Measurements from ENCODE around the gene MYO1A.
"Not testable (repeated sequence)": the region's sequence is repeated elsewhere in the genome, so short reads cannot be mapped to it uniquely, and the experiment has no call there.

MYO1A gene

GRCh38 chr12:57039016-57039798 is 10.7 kb downstream of the MYO1A start:
- peaks cover 4% of the 10 kb centered on the region for H3K36me3 ChIP-seq (ENCODE audit: control insufficient read depth, insufficient read depth, low read length)
- H3K4me3 ChIP-seq (ENCODE audit: low read length) = no peak overlapping the region
- no peak overlapping the region for H3K9ac ChIP-seq (ENCODE audit: low read length)
- no peaks in the 10 kb centered on the region for H3K9me3 ChIP-seq (ENCODE audit: control insufficient read depth, low read length)
- H3K4me1 ChIP-seq (ENCODE audit: control insufficient read depth, insufficient read depth, low read length) = no peaks in the 10 kb centered on the region
- no peaks in the 10 kb centered on the region for H3K27me3 ChIP-seq (ENCODE audit: control insufficient read depth, insufficient read depth, low read length)

DNA sequence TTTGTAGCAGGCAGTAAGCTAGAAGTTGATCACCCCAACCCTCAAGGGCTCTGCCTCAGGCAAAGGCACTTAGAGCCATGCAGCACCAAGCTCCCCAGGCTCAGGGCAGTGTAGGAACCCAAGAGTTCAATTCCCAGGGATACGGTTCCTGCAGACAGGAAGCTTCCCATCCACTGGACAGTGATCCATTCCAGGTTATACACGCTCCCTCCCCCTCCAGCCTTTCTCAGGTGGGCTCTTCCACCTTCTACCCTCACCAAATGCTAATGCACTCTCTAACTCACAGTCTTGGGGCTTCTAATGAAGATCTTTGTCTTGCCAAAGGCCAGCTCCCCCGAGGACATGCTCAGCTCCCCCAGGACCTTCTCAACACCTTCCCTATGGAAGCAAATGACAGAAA is 12.7 kb downstream of the MYO1A start:
- Histone ChIP-seq H3K27me3 (ENCODE audit: control insufficient read depth, insufficient read depth, low read length) (no peaks in the 10 kb centered on the region), H3K4me3 (ENCODE audit: low read length) (no peak overlapping the region), H3K9ac (ENCODE audit: low read length) (no peak overlapping the region), H3K4me1 (ENCODE audit: control insufficient read depth, insufficient read depth, low read length) (no peaks in the 10 kb centered on the region), H3K36me3 (ENCODE audit: control insufficient read depth, insufficient read depth, low read length) (peaks cover 4% of the 10 kb centered on the region), H3K9me3 (ENCODE audit: control insufficient read depth, low read length) (no peaks in the 10 kb centered on the region)

- no peak overlapping the region for H3K9ac ChIP-seq (ENCODE audit: low read length)
- no peaks in the 10 kb centered on the region for H3K4me1 ChIP-seq (ENCODE audit: control insufficient read depth, insufficient read depth, low read length)
- H3K36me3 ChIP-seq (ENCODE audit: control insufficient read depth, insufficient read depth, low read length) = peaks cover 4% of the 10 kb centered on the region
Measured at GRCh38 chr12:57033431-57033830, 16.5 kb downstream of the MYO1A start.

DNA sequence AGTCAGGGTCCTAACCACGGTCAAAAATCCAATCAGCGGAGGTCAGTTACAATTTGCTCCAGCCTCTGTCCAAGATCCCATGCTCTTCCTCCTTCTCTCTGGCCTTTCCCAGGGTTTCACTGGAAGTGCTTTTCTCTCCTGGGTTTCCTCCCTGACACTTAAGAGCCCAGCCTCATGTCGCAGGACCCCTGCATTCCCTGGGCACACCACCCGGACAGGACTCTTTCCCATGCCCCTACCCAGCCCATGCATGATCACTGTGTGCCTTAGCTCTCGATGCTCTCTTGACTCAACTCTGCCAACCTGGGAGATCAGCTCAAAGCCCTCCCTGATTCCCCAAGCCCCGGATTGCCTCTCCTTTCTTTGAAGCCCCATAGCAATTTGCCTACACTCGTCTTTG is 18.1 kb downstream of the MYO1A start:
- H3K9ac ChIP-seq (ENCODE audit: low read length) = no peak overlapping the region
- no peak overlapping the region for H3K4me3 ChIP-seq (ENCODE audit: low read length)
- no peaks in the 10 kb centered on the region for H3K27me3 ChIP-seq (ENCODE audit: control insufficient read depth, insufficient read depth, low read length)
- no peaks in the 10 kb centered on the region for H3K36me3 ChIP-seq (ENCODE audit: control insufficient read depth, insufficient read depth, low read length)
- no peaks in the 10 kb centered on the region for H3K9me3 ChIP-seq (ENCODE audit: control insufficient read depth, low read length)
- H3K4me1 ChIP-seq (ENCODE audit: control insufficient read depth, insufficient read depth, low read length) = no peaks in the 10 kb centered on the region

More at GRCh38 chr12:57033431-57033830, 16.5 kb downstream of the MYO1A start:
- no peak overlapping the region for H3K4me3 ChIP-seq (ENCODE audit: low read length)
- no peaks in the 10 kb centered on the region for H3K27me3 ChIP-seq (ENCODE audit: control insufficient read depth, insufficient read depth, low read length)
- H3K9me3 ChIP-seq (ENCODE audit: control insufficient read depth, low read length) = no peaks in the 10 kb centered on the region

DNA sequence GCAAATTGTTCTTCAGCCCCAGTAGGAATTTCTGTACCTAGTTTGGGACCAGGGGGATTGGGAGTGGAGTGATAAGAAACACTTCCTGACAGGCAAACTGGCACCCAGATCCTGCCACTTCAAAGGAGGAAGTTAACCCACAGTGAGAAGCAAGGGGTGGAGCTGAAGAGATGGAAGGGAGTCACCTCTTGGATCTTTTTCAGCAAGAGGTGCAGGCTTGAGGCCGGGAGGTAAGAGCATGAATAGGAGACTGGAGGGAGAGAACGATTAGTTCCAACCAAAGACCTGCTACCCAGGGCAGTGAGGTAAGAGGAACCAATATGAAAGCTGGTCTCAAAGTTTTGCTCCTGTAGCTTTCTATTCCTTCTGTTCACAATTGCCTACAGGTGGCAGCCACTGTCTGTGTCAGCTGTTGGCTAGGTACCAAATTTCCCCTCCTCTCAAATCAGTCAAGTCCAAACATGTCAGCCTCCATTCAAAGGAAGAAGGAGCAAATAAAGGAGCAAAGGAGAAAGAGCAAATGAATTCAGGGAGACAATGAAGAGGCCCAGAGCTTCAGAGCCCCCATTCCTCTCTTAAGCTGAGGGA is 18.7 kb downstream of the MYO1A start:
- Histone ChIP-seq H3K4me3 (ENCODE audit: low read length) (no peak overlapping the region), H3K4me1 (ENCODE audit: control insufficient read depth, insufficient read depth, low read length) (no peaks in the 10 kb centered on the region), H3K36me3 (ENCODE audit: control insufficient read depth, insufficient read depth, low read length) (no peaks in the 10 kb centered on the region), H3K27me3 (ENCODE audit: control insufficient read depth, insufficient read depth, low read length) (no peaks in the 10 kb centered on the region), H3K9ac (ENCODE audit: low read length) (no peak overlapping the region), H3K9me3 (ENCODE audit: control insufficient read depth, low read length) (no peaks in the 10 kb centered on the region)

GRCh38 chr12:57029457-57029856 is 20.5 kb downstream of the MYO1A start:
- Histone ChIP-seq H3K4me3 (ENCODE audit: low read length) (no peak overlapping the region), H3K36me3 (ENCODE audit: control insufficient read depth, insufficient read depth, low read length) (no peaks in the 10 kb centered on the region), H3K4me1 (ENCODE audit: control insufficient read depth, insufficient read depth, low read length) (no peaks in the 10 kb centered on the region), H3K9ac (ENCODE audit: low read length) (no peak overlapping the region), H3K27me3 (ENCODE audit: control insufficient read depth, insufficient read depth, low read length) (no peaks in the 10 kb centered on the region), H3K9me3 (ENCODE audit: control insufficient read depth, low read length) (no peaks in the 10 kb centered on the region)

DNA sequence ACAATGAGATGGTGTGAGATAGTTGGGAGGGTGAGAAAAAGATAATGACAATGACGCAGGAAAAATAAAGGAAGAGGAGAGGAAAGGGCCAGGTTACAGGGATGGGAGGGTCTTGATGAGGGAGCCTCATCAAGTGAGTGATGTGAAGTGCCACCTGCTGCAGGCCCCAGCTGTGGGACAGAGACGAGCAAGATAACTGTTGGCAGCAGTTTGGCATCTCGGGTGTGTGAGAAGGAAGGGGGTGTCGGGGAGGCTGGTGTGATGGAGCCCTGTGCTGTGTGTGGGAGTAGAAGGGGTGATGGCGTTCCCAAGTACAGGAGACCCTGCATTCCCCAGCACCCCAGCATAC is 22.1 kb downstream of the MYO1A start:
- no peaks in the 10 kb centered on the region for H3K9me3 ChIP-seq (ENCODE audit: control insufficient read depth, low read length)
- H3K36me3 ChIP-seq (ENCODE audit: control insufficient read depth, insufficient read depth, low read length) = no peaks in the 10 kb centered on the region
- H3K9ac ChIP-seq (ENCODE audit: low read length) = no peak overlapping the region
- H3K4me1 ChIP-seq (ENCODE audit: control insufficient read depth, insufficient read depth, low read length) = no peaks in the 10 kb centered on the region
- H3K27me3 ChIP-seq (ENCODE audit: control insufficient read depth, insufficient read depth, low read length) = no peaks in the 10 kb centered on the region
- H3K4me3 ChIP-seq (ENCODE audit: low read length) = no peak overlapping the region

DNA sequence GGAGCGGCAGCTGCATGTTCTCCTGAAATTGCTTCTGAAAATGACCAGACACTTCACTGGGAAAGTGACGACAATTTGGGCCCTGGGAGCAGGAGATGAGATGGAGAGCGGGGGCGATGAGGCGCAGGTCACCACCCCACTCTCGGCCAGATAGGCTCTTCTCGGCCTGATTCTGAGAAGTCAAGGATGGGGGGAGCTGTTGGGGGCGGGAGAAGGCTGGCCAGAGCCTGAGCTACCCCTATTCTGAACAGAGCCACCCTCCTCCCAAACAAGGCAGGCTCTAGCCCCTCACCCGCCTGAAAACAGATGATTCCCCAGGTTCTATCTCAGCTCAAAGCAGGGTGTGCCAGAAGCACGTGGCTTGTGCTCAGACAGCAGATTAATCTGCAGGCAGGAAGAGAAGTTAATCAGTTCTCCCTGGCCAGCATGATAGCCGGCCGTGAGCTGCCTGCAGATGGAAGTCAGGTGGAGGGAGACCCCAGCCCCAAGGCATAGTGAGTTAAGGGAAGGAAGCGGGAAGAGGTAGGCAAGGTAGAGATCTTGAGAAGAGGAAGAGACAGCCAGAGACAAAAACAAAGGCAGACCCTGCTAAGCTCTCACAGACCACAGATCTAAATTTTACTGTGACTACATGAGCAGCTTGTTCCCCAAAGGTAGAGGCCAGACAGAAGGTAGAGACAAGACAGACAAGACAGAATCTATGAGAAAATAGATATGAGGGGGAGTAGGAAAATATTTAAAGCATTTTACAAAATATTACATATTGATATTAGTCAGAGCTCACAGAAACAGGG is 22.7 kb downstream of the MYO1A start:
- Histone ChIP-seq H3K9me3 (ENCODE audit: control insufficient read depth, low read length) (no peaks in the 10 kb centered on the region), H3K4me3 (ENCODE audit: low read length) (no peak overlapping the region), H3K27me3 (ENCODE audit: control insufficient read depth, insufficient read depth, low read length) (no peaks in the 10 kb centered on the region), H3K4me1 (ENCODE audit: control insufficient read depth, insufficient read depth, low read length) (no peaks in the 10 kb centered on the region), H3K9ac (ENCODE audit: low read length) (no peak overlapping the region), H3K36me3 (ENCODE audit: control insufficient read depth, insufficient read depth, low read length) (no peaks in the 10 kb centered on the region)

DNA sequence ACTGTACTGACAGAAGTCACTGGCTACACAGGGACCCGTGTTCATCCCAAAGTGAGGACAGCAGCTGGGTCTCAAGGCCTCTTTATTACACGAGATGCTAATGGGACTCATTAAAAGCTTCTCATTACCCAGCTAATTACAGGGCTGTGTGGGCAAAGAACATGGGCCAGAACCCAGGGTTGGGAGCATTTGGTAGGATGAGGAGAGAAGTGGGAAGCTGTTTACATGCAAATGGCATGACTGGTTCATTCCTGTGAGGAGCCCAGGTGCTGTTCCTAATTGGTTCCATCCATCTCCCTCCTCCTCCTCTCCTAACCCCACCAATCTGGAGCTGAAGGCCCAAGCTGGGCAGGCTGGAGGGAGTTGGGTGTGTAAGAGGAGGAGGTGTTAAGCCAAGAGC is 24.7 kb downstream of the MYO1A start:
- Histone ChIP-seq H3K4me1 (ENCODE audit: control insufficient read depth, insufficient read depth, low read length) (no peaks in the 10 kb centered on the region), H3K9me3 (ENCODE audit: control insufficient read depth, low read length) (no peaks in the 10 kb centered on the region), H3K9ac (ENCODE audit: low read length) (no peak overlapping the region), H3K27me3 (ENCODE audit: control insufficient read depth, insufficient read depth, low read length) (no peaks in the 10 kb centered on the region), H3K4me3 (ENCODE audit: low read length) (no peak overlapping the region), H3K36me3 (ENCODE audit: control insufficient read depth, insufficient read depth, low read length) (no peaks in the 10 kb centered on the region)

GRCh38 chr12:57022324-57022723 is 27.6 kb downstream of the MYO1A start:
- not testable (repeated sequence) for H3K4me1 ChIP-seq (ENCODE audit: control insufficient read depth, insufficient read depth, low read length); H3K9ac ChIP-seq (ENCODE audit: low read length); H3K36me3 ChIP-seq (ENCODE audit: control insufficient read depth, insufficient read depth, low read length); H3K27me3 ChIP-seq (ENCODE audit: control insufficient read depth, insufficient read depth, low read length); H3K4me3 ChIP-seq (ENCODE audit: low read length); H3K9me3 ChIP-seq (ENCODE audit: control insufficient read depth, low read length)

DNA sequence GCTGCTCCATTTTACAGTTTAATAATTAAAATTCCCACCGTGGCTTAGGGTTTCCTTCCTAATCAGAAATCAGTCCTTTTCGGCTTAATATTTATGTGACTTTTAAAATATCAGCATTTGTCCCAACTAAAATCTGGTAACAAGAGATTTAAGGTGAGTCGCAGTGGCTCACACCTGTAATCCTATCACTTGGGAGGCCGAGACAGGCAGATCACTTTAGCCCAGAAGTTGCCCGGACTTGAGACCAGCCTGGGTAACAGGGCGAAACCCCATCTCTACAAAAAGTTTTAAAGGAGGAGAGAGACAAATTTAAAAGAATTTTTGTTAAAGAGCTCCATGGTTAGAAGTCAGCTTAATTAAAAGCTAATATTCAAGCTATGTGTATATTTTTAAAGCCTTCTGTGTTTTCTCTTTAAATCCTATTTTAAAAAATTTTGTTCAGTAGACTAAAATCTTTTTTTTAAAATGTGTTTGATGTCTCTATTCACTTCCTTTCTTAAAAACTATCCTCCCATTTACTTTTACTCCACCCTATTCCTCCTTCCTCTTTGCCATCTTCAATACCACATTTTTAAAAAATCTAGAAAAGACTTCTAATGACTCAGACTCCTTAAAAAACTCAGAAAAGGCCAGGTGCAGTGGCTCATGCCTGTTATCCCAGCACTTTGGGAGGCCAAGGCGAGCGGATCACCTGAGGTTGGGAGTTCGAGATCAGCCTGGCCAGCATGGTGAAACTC is 29.8 kb downstream of the MYO1A start:
- Histone ChIP-seq H3K4me3 (ENCODE audit: low read length) (no peak overlapping the region), H3K36me3 (ENCODE audit: control insufficient read depth, insufficient read depth, low read length) (no peaks in the 10 kb centered on the region), H3K4me1 (ENCODE audit: control insufficient read depth, insufficient read depth, low read length) (no peaks in the 10 kb centered on the region), H3K9me3 (ENCODE audit: control insufficient read depth, low read length) (no peaks in the 10 kb centered on the region), H3K27me3 (ENCODE audit: control insufficient read depth, insufficient read depth, low read length) (peaks cover 7% of the 10 kb centered on the region), H3K9ac (ENCODE audit: low read length) (no peak overlapping the region)

DNA sequence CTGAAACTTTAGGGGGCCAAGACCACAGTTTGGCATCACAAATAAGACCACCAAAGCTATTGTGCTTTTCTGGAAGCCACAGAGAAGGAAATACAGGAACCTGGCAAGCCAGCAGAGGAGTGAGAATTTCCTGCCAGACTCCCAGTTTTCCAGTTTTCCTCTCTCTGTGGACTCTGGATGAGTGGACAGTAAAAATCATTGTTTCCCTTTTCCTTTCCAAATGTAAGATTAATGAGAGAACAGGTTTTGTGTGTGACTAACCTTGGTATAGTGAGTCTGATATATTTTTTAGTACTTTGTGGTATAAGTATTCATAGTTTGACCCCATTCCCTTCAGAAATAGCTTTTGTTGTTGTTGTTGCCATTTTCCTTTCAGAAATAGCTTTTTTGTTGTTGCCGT is 31.0 kb downstream of the MYO1A start:
- H3K36me3 ChIP-seq (ENCODE audit: control insufficient read depth, insufficient read depth, low read length) = no peaks in the 10 kb centered on the region
- peaks cover 7% of the 10 kb centered on the region for H3K27me3 ChIP-seq (ENCODE audit: control insufficient read depth, insufficient read depth, low read length)
- no peak overlapping the region for H3K4me3 ChIP-seq (ENCODE audit: low read length)
- H3K9ac ChIP-seq (ENCODE audit: low read length) = no peak overlapping the region
- no peaks in the 10 kb centered on the region for H3K9me3 ChIP-seq (ENCODE audit: control insufficient read depth, low read length)
- H3K4me1 ChIP-seq (ENCODE audit: control insufficient read depth, insufficient read depth, low read length) = no peaks in the 10 kb centered on the region
